Esophagus muscularis mucosa (tissue), 4 donors: ENCODE measurements around the gene NF2. TPM values are rescaled to one million over a fixed set of nuclear protein-coding genes. Genes with fewer than 3 reads are reported as not detected.

ENCODE experiments used
- DNase-seq: peaks from one replicate; pipeline ENCODE4 v3.0.0-alpha.2; 2017; ENCODE audit errors: extremely low spot score
- H3K27ac ChIP-seq, 4 donors: fragments of 200-600 bp; sonication (generic); replicated peaks in 1 of 4; 1 replicate in 3 of 4; 2 replicates in 1 of 4; pipeline ENCODE4 v1.5.1; 2016 to 2019; ENCODE audit warnings: mild to moderate bottlenecking in 1 of 4
- H3K27me3 ChIP-seq, 4 donors: fragments of 200-600 bp; sonication (generic); one replicate each; pipeline versions ENCODE4 v1.5.1 to v1.6.0; 2016 to 2019
- H3K36me3 ChIP-seq, 4 donors: fragments of 200-600 bp; sonication (generic); one replicate each; pipeline ENCODE4 v1.5.1; 2016 to 2019
- H3K4me1 ChIP-seq, 4 donors: fragments of 200-600 bp; sonication (generic); one replicate each; pipeline ENCODE4 v1.5.1; 2016 to 2019
- H3K4me3 ChIP-seq, 4 donors: fragments of 200-600 bp; sonication (generic); 1 replicate in 2 of 4; 2 replicates in 2 of 4; pipeline ENCODE4 v1.5.1; 2016 to 2019; ENCODE audit warnings: mild to moderate bottlenecking in 4 of 4, moderate library complexity in 1 of 4
- H3K9me3 ChIP-seq, 4 donors: fragments of 200-600 bp; sonication (generic); 1 replicate in 3 of 4; 2 replicates in 1 of 4; pipeline ENCODE4 v1.5.1; 2016 to 2019
- CTCF ChIP-seq, 3 experiments: fragments of 200-600 bp in 2 of 3; fragments of 450-650 bp in 1 of 3; sonication (generic) in 2 of 3; IDR thresholded peaks; one replicate each; pipeline ENCODE4 v1.5.1; 2017 to 2019; ENCODE audit warnings: antibody characterized with exemption in 3 of 3, mild to moderate bottlenecking in 2 of 3, moderate library complexity in 1 of 3
- EP300 ChIP-seq: sonication (generic); formaldehyde crosslinking; IDR thresholded peaks from one replicate; pipeline ENCODE4 v1.6.1; 2017; ENCODE audit warnings: antibody characterized with exemption
- POLR2A ChIP-seq: fragments of 450-650 bp; IDR thresholded peaks from one replicate; pipeline ENCODE4 v1.6.1; 2017; ENCODE audit warnings: antibody characterized with exemption, moderate library complexity, mild to moderate bottlenecking, low read depth
- POLR2AphosphoS5 ChIP-seq, 2 donors: sonication (generic); formaldehyde crosslinking; IDR thresholded peaks; one replicate each; pipeline ENCODE4 v1.6.1; 2017; ENCODE audit warnings: antibody characterized with exemption in 2 of 2
- WGBS: methylation state at CpG from one replicate; pipeline ENCODE4 v1.1.5; 2018; 5-methylcytosine and 5-hydroxymethylcytosine counted together
- intact Hi-C: fragments of 100-400 bp; cut with DNase I; formaldehyde crosslinking; loops from one replicate; pipeline ENCODE4 v1.15.1; 2023
- total RNA-seq, 4 donors: library from RNA; depleted of rRNA; stranded (reverse); fragments of >200 nt; gene quantifications; one replicate each; pipeline versions ENCODE4 v1.1.0 to v1.2.1, GENCODE V29; 2016

Gene NF2
- total RNA-seq, 4 donors from 2014 or later = 34.5 to 47.3 (median 42.0) TPM

- no peak for DNase-seq
- no peak for TF ChIP-seq POLR2AphosphoS5 (IDR thresholded peaks at IDR 0.05)
- TF ChIP-seq CTCF (IDR thresholded peaks at IDR 0.05) = no peak
- TF ChIP-seq POLR2A = no peak
- TF ChIP-seq EP300 = no peak
- H3K4me3 ChIP-seq = no peak overlapping the region
- no peak overlapping the region for H3K27ac ChIP-seq
- H3K27me3 ChIP-seq = no peaks in the 10 kb centered on the region
- no peaks in the 10 kb centered on the region for H3K9me3 ChIP-seq
- 71% methylated on average over 1 of the region's 1 CpG for WGBS
- H3K4me1 ChIP-seq = no peaks in the 10 kb centered on the region
- H3K36me3 ChIP-seq = peaks cover 5 to 90% (median 59%) of the 10 kb centered on the region in 4 donors
- intact Hi-C loops = no loop called here
Measured at GRCh38 chr22:29735416-29735815, 132.0 kb downstream of the NF2 start.

GRCh38 chr22:29737251-29738117 lies 134.1 kb downstream of the NF2 start:
- DNase-seq = no peak

GRCh38 chr22:29738118-29738815 lies 134.8 kb downstream of the NF2 start:
- peaks cover 17 to 93% (median 69%) of the 10 kb centered on the region in 4 donors for H3K36me3 ChIP-seq
- intact Hi-C loops = no loop called here

More at GRCh38 chr22:29737251-29738117, 134.1 kb downstream of the NF2 start:
- intact Hi-C loops = no loop called here
- 95% methylated on average over 17 of the region's 22 CpGs for WGBS
- Histone ChIP-seq H3K27me3 (no peaks in the 10 kb centered on the region), H3K36me3 (peaks cover 17 to 92% (median 68%) of the 10 kb centered on the region in 4 donors), H3K4me1 (no peaks in the 10 kb centered on the region), H3K4me3 (no peak overlapping the region), H3K9me3 (no peaks in the 10 kb centered on the region), H3K27ac (no peak overlapping the region)
- TF ChIP-seq POLR2AphosphoS5 (IDR thresholded peaks at IDR 0.05) = no peak

GRCh38 chr22:29739346-29739875 lies 136.0 kb downstream of the NF2 start:
- intact Hi-C loops = no loop called here
- Histone ChIP-seq H3K4me3 (no peak overlapping the region), H3K27me3 (no peaks in the 10 kb centered on the region), H3K36me3 (peaks cover 17 to 88% (median 73%) of the 10 kb centered on the region in 4 donors), H3K4me1 (no peaks in the 10 kb centered on the region), H3K27ac (no peak overlapping the region), H3K9me3 (no peaks in the 10 kb centered on the region)
- no peak for TF ChIP-seq POLR2A
- no peak for TF ChIP-seq EP300
- no peak for TF ChIP-seq POLR2AphosphoS5 (IDR thresholded peaks at IDR 0.05)
- TF ChIP-seq CTCF (IDR thresholded peaks at IDR 0.05) = no peak
- 86% methylated on average over 9 of the region's 17 CpGs for WGBS
- DNase-seq = no peak

More at GRCh38 chr22:29738118-29738815, 134.8 kb downstream of the NF2 start:
- Histone ChIP-seq H3K4me3 (no peak overlapping the region), H3K9me3 (no peaks in the 10 kb centered on the region), H3K27me3 (no peaks in the 10 kb centered on the region), H3K27ac (no peak overlapping the region), H3K4me1 (no peaks in the 10 kb centered on the region)
- no peak for DNase-seq
- 91% methylated on average over 11 of the region's 15 CpGs for WGBS
- TF ChIP-seq POLR2A (no peak), EP300 (no peak), CTCF (IDR thresholded peaks at IDR 0.05) (no peak)

- peaks cover 21 to 88% (median 75%) of the 10 kb centered on the region in 4 donors for H3K36me3 ChIP-seq
Measured at GRCh38 chr22:29740216-29740615, 136.8 kb downstream of the NF2 start.

More at GRCh38 chr22:29740216-29740615, 136.8 kb downstream of the NF2 start:
- no peak for DNase-seq
- no peaks in the 10 kb centered on the region for H3K27me3 ChIP-seq
- intact Hi-C loops = no loop called here
- no peak for TF ChIP-seq CTCF (IDR thresholded peaks at IDR 0.05)
- H3K27ac ChIP-seq = no peak overlapping the region
- no peaks in the 10 kb centered on the region for H3K4me1 ChIP-seq
- H3K9me3 ChIP-seq = no peaks in the 10 kb centered on the region
- 87% methylated on average over 3 of the region's 5 CpGs for WGBS
- H3K4me3 ChIP-seq = no peak overlapping the region
